ENCODE results near the gene FRMD3. TPM values are rescaled to one million over a fixed set of nuclear protein-coding genes. Genes with fewer than 3 reads are reported as not detected.
"Not testable (repeated sequence)": the region's sequence is repeated elsewhere in the genome, so short reads cannot be mapped to it uniquely, and the experiment has no call there.

FRMD3 gene
- total RNA-seq, 4 donors from 2014 or later: 6.1 to 47.1 (median 11.5) TPM

GRCh38 chr9:83383034-83383433 is 155.2 kb downstream of the FRMD3 start:
- no peak for ATAC-seq (ENCODE audit: low FRiP score)
- DNase-seq (ENCODE audit: low spot score): no peak
- no peak for TF ChIP-seq CTCF (IDR thresholded peaks at IDR 0.05)

GRCh38 chr9:83382421-83382820 is 155.8 kb downstream of the FRMD3 start:
- TF ChIP-seq CTCF (IDR thresholded peaks at IDR 0.05): no peak
- no peak for ATAC-seq (ENCODE audit: low FRiP score)
- no peak for DNase-seq (ENCODE audit: low spot score)

GRCh38 chr9:83379045-83379444 is 159.2 kb downstream of the FRMD3 start:
- no peak for DNase-seq (ENCODE audit: low spot score)
- no peak for ATAC-seq (ENCODE audit: low FRiP score)
- no peak for TF ChIP-seq CTCF (IDR thresholded peaks at IDR 0.05)

- ATAC-seq (ENCODE audit: low FRiP score) (no peak), DNase-seq (ENCODE audit: low spot score) (no peak)
- TF ChIP-seq CTCF (IDR thresholded peaks at IDR 0.05): no peak
Observed at GRCh38 chr9:83372957-83373356, 165.2 kb downstream of the FRMD3 start.

- no peak for TF ChIP-seq CTCF (IDR thresholded peaks at IDR 0.05)
- ATAC-seq (ENCODE audit: low FRiP score) (no peak), DNase-seq (ENCODE audit: low spot score) (no peak)
Observed at GRCh38 chr9:83367326-83367725, 170.9 kb downstream of the FRMD3 start.

GRCh38 chr9:83362341-83362995 is 175.7 kb downstream of the FRMD3 start:
- no peak for TF ChIP-seq CTCF (IDR thresholded peaks at IDR 0.05)

GRCh38 chr9:83359039-83359438 is 179.2 kb downstream of the FRMD3 start:
- ATAC-seq (ENCODE audit: low FRiP score): no peak
- TF ChIP-seq CTCF (IDR thresholded peaks at IDR 0.05): no peak
- no peak for DNase-seq (ENCODE audit: low spot score)

More at GRCh38 chr9:83362341-83362995, 175.7 kb downstream of the FRMD3 start:
- no peak for ATAC-seq (ENCODE audit: low FRiP score)
- no peak for DNase-seq (ENCODE audit: low spot score)

GRCh38 chr9:83358493-83358892 is 179.7 kb downstream of the FRMD3 start:
- DNase-seq (ENCODE audit: low spot score): not testable (repeated sequence)

More at GRCh38 chr9:83358493-83358892, 179.7 kb downstream of the FRMD3 start:
- ATAC-seq (ENCODE audit: low FRiP score): not testable (repeated sequence)

Data from omental fat pad (tissue), 4 donors.